HepG2 (cell line): ENCODE measurements around the gene XKR7. TPM values are rescaled to one million over a fixed set of nuclear protein-coding genes. Genes with fewer than 3 reads are reported as not detected.
A peak's percentile ranks its signal among the peaks of the same experiment; 100 is the strongest.

ENCODE experiments used
- ATAC-seq: fragments of 200-7000 bp; cut with Tn5 transposase; 3 replicates; pipeline ENCODE4 v1.9.1; 2020; ENCODE audit warnings: mild to moderate bottlenecking, moderate library complexity
- BruUV-seq: library from RNA; stranded (reverse); fragments of 400-500 nt; replicated peaks from 2 replicates; lab custom pipeline; 2021; lab: Mats Ljungman, UMichigan
- CTCF ChIA-PET: fragments of 300-600 bp; formaldehyde crosslinking; extraction: SDS; loops from one replicate; lab custom pipeline; 2021; ENCODE audit warnings: low total read pairs, inconsistent platforms, low intra/inter-chr PET ratio; lab: Yijun Ruan, JAX
- POLR2A ChIA-PET: fragments of 350-600 bp; sonication (Branson Sonifier 250); formaldehyde crosslinking; loops from one replicate; lab custom pipeline; 2020; ENCODE audit warnings: antibody characterized with exemption, inconsistent platforms; lab: Yijun Ruan, JAX
- DNase-seq: peaks from one replicate; pipeline ENCODE4 v3.0.0-alpha.2; 2015; ENCODE audit warnings: low spot score
- FAIRE-seq: peaks from 3 replicates; lab custom pipeline; 2011; peaks lifted over from hg19 to GRCh38; lab: Jason Lieb, UNC
- H2AFZ ChIP-seq: one replicate; pipeline ENCODE4 v1.6.1; 2011; ENCODE audit warnings: low read length, inconsistent platforms
- H3K27ac ChIP-seq: fragments of 300-600 bp; 3 replicates; pipeline ENCODE4 v1.8.0; 2011; ENCODE audit warnings: mixed run types, mild to moderate bottlenecking, mixed read lengths, low read length, inconsistent platforms; ENCODE audit not compliant: insufficient read depth; ENCODE audit errors: extremely low read length
- H3K27me3 ChIP-seq, 2 experiments: fragments of 200-600 bp in 1 of 2; 2 replicates in 1 of 2; 3 replicates in 1 of 2; pipeline versions ENCODE4 v1.6.0 to v1.8.0; 2011; ENCODE audit warnings: low read length in 2 of 2, mild to moderate bottlenecking in 2 of 2, moderate library complexity in 2 of 2, inconsistent platforms in 1 of 2; ENCODE audit not compliant: insufficient read depth in 2 of 2, control insufficient read depth in 1 of 2
- H3K36me3 ChIP-seq, 2 experiments: fragments of 200-600 bp in 1 of 2; replicated peaks in 1 of 2; 2 replicates in 1 of 2; 3 replicates in 1 of 2; pipeline versions ENCODE4 v1.5.1 to v1.8.0; 2011; ENCODE audit warnings: low read length in 2 of 2, inconsistent platforms in 1 of 2; ENCODE audit not compliant: insufficient read depth in 2 of 2, control insufficient read depth in 1 of 2
- H3K4me1 ChIP-seq: 2 replicates; pipeline ENCODE4 v1.5.1; 2012; ENCODE audit warnings: low read length, inconsistent platforms; ENCODE audit not compliant: insufficient read depth
- H3K4me2 ChIP-seq: 2 replicates; pipeline ENCODE4 v1.6.0; 2011; ENCODE audit warnings: low read depth, low read length, inconsistent platforms
- H3K4me3 ChIP-seq, 3 experiments: fragments of 200-600 bp in 1 of 3; sonication (generic), shearing (Covaris generic) in 1 of 3; replicated peaks in 1 of 3; 2 replicates each; pipeline ENCODE4 v1.5.1; 2011 to 2016; ENCODE audit warnings: low read length in 3 of 3, inconsistent platforms in 2 of 3, low read depth in 2 of 3, mild to moderate bottlenecking in 2 of 3, control low read depth in 1 of 3, mixed read lengths in 1 of 3; ENCODE audit not compliant: insufficient read depth in 1 of 3
- H3K79me2 ChIP-seq: one replicate; pipeline ENCODE4 v1.6.1; 2011; ENCODE audit warnings: low read length, inconsistent platforms; ENCODE audit not compliant: insufficient read depth
- H3K9ac ChIP-seq: 2 replicates; pipeline ENCODE4 v1.6.0; 2011; ENCODE audit warnings: mild to moderate bottlenecking, low read depth, low read length, inconsistent platforms; ENCODE audit not compliant: insufficient read depth
- H3K9me3 ChIP-seq: 2 replicates; pipeline ENCODE4 v1.5.1; 2012; ENCODE audit warnings: mild to moderate bottlenecking, low read length
- H4K20me1 ChIP-seq: 2 replicates; pipeline ENCODE4 v1.6.0; 2011; ENCODE audit warnings: inconsistent platforms, mild to moderate bottlenecking, low read length, moderate library complexity; ENCODE audit not compliant: insufficient read depth
- CEBPG ChIP-seq: IDR thresholded peaks from 2 replicates; pipeline ENCODE4 v1.6.1; 2016
- CREB1 ChIP-seq, 2 experiments: fragments of 450-650 bp in 1 of 2; IDR thresholded peaks; 2 replicates each; pipeline ENCODE4 v1.6.1; 2016 to 2017; ENCODE audit warnings: control low read depth in 1 of 2, mild to moderate bottlenecking in 1 of 2, missing compliant biosample characterization in 1 of 2, missing genetic modification characterization in 1 of 2
- CREBL2 ChIP-seq: sonication (generic); formaldehyde crosslinking; IDR thresholded peaks from 2 replicates; pipeline ENCODE4 v1.8.1; 2023; ENCODE audit warnings: missing genetic modification reagents, mild to moderate bottlenecking, borderline replicate concordance
- NR2C2 ChIP-seq: sonication (generic); formaldehyde crosslinking; IDR thresholded peaks from 2 replicates; pipeline ENCODE4 v1.4.0; 2020; ENCODE audit warnings: missing genetic modification reagents, mild to moderate bottlenecking, moderate library complexity, borderline replicate concordance
- RBM22 ChIP-seq: fragments of 200-400 bp; formaldehyde crosslinking; optimal IDR thresholded peaks from 2 replicates; pipeline ENCODE3; 2017; ENCODE audit warnings: mild to moderate bottlenecking, low read length, moderate library complexity
- ZBTB1 ChIP-seq: sonication (generic); formaldehyde crosslinking; IDR thresholded peaks from 2 replicates; pipeline ENCODE4 v1.4.0; 2020; ENCODE audit warnings: missing genetic modification reagents, borderline replicate concordance
- ZMYM3 ChIP-seq: sonication (generic); formaldehyde crosslinking; IDR thresholded peaks from 2 replicates; pipeline ENCODE4 v1.5.1; 2020; ENCODE audit warnings: mild to moderate bottlenecking, missing genetic modification reagents
- ZNF224 ChIP-seq: sonication (generic); formaldehyde crosslinking; IDR thresholded peaks from 2 replicates; pipeline ENCODE4 v1.5.0; 2020; ENCODE audit warnings: mild to moderate bottlenecking, missing genetic modification reagents
- ZNF251 ChIP-seq: sonication (generic); formaldehyde crosslinking; IDR thresholded peaks from 2 replicates; pipeline ENCODE4 v1.9.0; 2021; ENCODE audit warnings: mild to moderate bottlenecking, missing genetic modification reagents
- ZNF343 ChIP-seq: sonication (generic); formaldehyde crosslinking; IDR thresholded peaks from 2 replicates; pipeline ENCODE4 v1.4.0; 2020; ENCODE audit warnings: mild to moderate bottlenecking, missing genetic modification reagents
- ZNF441 ChIP-seq: sonication (generic); formaldehyde crosslinking; IDR thresholded peaks from 2 replicates; pipeline ENCODE4 v1.7.0; 2021; ENCODE audit warnings: missing genetic modification reagents, borderline replicate concordance
- WGBS: methylation state at CpG from one replicate; pipeline ENCODE4 v1.1.6; 2017; ENCODE audit warnings: low lambda C conversion rate; 5-methylcytosine and 5-hydroxymethylcytosine counted together
- in situ Hi-C: cut with HindIII; loops from 2 replicates; pipeline ENCODE4 v1.10.0; 2017; ENCODE audit warnings: low pct_unique_long_range_greater_than_20kb; ENCODE audit not compliant: extremely low pct_ligation_motif_present
- intact Hi-C: fragments of 100-400 bp; cut with micrococcal nuclease; formaldehyde crosslinking; loops from one replicate; pipeline ENCODE4 v1.10.0; 2022; ENCODE audit not compliant: unreplicated experiment
- polyA plus RNA-seq, 8 experiments: library from polyadenylated mRNA; depleted of rRNA in 3 of 8; stranded (reverse) in 7 of 8; unstranded in 1 of 8; fragments of >200 nt; fragmentation: Illumina TruSeq in 4 of 8; extraction: Trizol in 4 of 8; gene quantifications; 2 replicates each; pipeline versions ENCODE4 v1.2.1 to v1.2.3, GENCODE V29; 2011 to 2016; ENCODE audit warnings: low read depth in 4 of 8, missing spikeins in 1 of 8, mixed read lengths in 1 of 8; ENCODE audit not compliant: insufficient read depth in 1 of 8
- total RNA-seq, 5 experiments: library from RNA; depleted of rRNA; stranded (reverse); fragments of >200 nt; fragmentation: Illumina TruSeq; extraction: Trizol; gene quantifications; 2 replicates each; pipeline ENCODE4 v1.2.3, GENCODE V29; 2016; ENCODE audit warnings: low read depth in 1 of 5
- TF ChIP-seq, protein P1 (sequence below): sonication (generic); formaldehyde crosslinking; IDR thresholded peaks from 2 replicates; pipeline ENCODE4 v1.9.0; 2021; ENCODE audit warnings: missing genetic modification reagents, mild to moderate bottlenecking, borderline replicate concordance
- TF ChIP-seq, protein P2 (sequence below): sonication (generic); formaldehyde crosslinking; IDR thresholded peaks from 2 replicates; pipeline ENCODE4 v1.5.0; 2020; ENCODE audit warnings: missing genetic modification reagents, mild to moderate bottlenecking, borderline replicate concordance

Gene XKR7
- total and polyA plus RNA-seq, 2 of the 13 experiments (the other 11 are each of a cell fraction or from before 2014, with no cell fraction given) = not detected

GRCh38 chr20:31949877-31950646, 17.9 kb upstream of the XKR7 start:
- peak overlapping the region; percentile 99 for H3K4me2 ChIP-seq
- no TSS peak for BruUV-seq
- peak overlapping the region; percentile 96 to 98 (median 98); a peak in 5 of 6 replicates for H3K4me3 ChIP-seq
- CTCF ChIA-PET = interaction anchor here (0.7 kb wide), 1 partner anchor 82 kb away, joined by 3 read pairs; no protein-coding TSS in a partner anchor
- FAIRE-seq (peak; percentile 15), ATAC-seq (no peak), DNase-seq (no peak)
- H4K20me1 ChIP-seq = peaks cover 13% of the 10 kb centered on the region; the same call in 1 of the 2 replicates
- intact Hi-C loops = loop anchor here (5.0 to 10.0 kb wide), 2 partner anchors 82 to 125 kb away; no protein-coding TSS in a partner anchor
- H3K4me1 ChIP-seq = peaks cover 15% of the 10 kb centered on the region
- no peak overlapping the region for H3K27ac ChIP-seq
- TF ChIP-seq ZNF343 (CRISPR knock-in tag) (no peak), CREBL2 (CRISPR knock-in tag) (peak; percentile 60; the same call in 1 of the 2 replicates), RBM22 (peak; percentile 40)
- no peaks in the 10 kb centered on the region; a peak in 1 of 5 replicates for H3K27me3 ChIP-seq
- POLR2A ChIA-PET = no interaction called here
- peaks cover 44 to 48% of the 10 kb centered on the region in 2 experiments for H3K36me3 ChIP-seq
- no peak overlapping the region for H2AFZ ChIP-seq
- H3K9me3 ChIP-seq = no peaks in the 10 kb centered on the region
- peaks cover 29% of the 10 kb centered on the region for H3K79me2 ChIP-seq
- 91% methylated on average over 9 of the region's 9 CpGs for WGBS
- in situ Hi-C loops = loop anchor here (5.0 kb wide), 1 partner anchor 93 kb away; no protein-coding TSS in a partner anchor
- H3K9ac ChIP-seq = peak overlapping the region; percentile 98; the same call in 1 of the 2 replicates

GRCh38 chr20:31951203-31951529, 16.8 kb upstream of the XKR7 start:
- Histone ChIP-seq H3K4me1 (peaks cover 15% of the 10 kb centered on the region), H3K79me2 (peaks cover 29% of the 10 kb centered on the region), H3K4me2 (peak overlapping the region; percentile 99), H3K27me3 (no peaks in the 10 kb centered on the region; a peak in 1 of 5 replicates), H3K9ac (peak overlapping the region; percentile 98), H3K9me3 (no peaks in the 10 kb centered on the region), H3K4me3 (peak overlapping the region; percentile 96 to 98 (median 98)), H2AFZ (no peak overlapping the region), H4K20me1 (peaks cover 13% of the 10 kb centered on the region; the same call in 1 of the 2 replicates), H3K27ac (peak overlapping the region; percentile 73), H3K36me3 (peaks cover 33 to 37% of the 10 kb centered on the region in 2 experiments)
- ChIA-PET POLR2A (interaction anchor here (0.6 to 1.8 kb wide), 12 partner anchors 8 to 128 kb away, joined by 3 to 11 read pairs (median 4); no protein-coding TSS in a partner anchor), CTCF (interaction anchor here (0.9 to 2.3 kb wide), 3 partner anchors 98 to 128 kb away, joined by 4 to 47 read pairs (median 10); no protein-coding TSS in a partner anchor)
- WGBS = 1% methylated on average over 6 of the region's 6 CpGs
- no TSS peak for BruUV-seq
- ATAC-seq = peak; percentile 4; the same call in 1 of the 3 replicates
- in situ Hi-C loops = loop anchor here (5.0 kb wide), 1 partner anchor 94 kb away; no protein-coding TSS in a partner anchor
- intact Hi-C loops = loop anchor here (5.0 to 10.0 kb wide), 2 partner anchors 81 to 126 kb away; no protein-coding TSS in a partner anchor
- no peak for FAIRE-seq
- DNase-seq = no peak
- TF ChIP-seq ZMYM3 (no peak), ZNF251 (CRISPR knock-in tag) (no peak), CREB1 (IDR thresholded peaks at IDR 0.05) (peak; percentile 59), CREB1 (CRISPR knock-in tag; IDR thresholded peaks at IDR 0.05) (no peak), CEBPG (CRISPR knock-in tag) (no peak), ZNF224 (CRISPR knock-in tag) (0 out of 2 replicates have a peak, but pooled peaks have one; percentile 10), ZNF441 (CRISPR knock-in tag) (0 out of 2 replicates have a peak, but pooled peaks have one; percentile 2), ZBTB1 (CRISPR knock-in tag) (no peak), NR2C2 (no peak)
- TF ChIP-seq, protein P1, sequence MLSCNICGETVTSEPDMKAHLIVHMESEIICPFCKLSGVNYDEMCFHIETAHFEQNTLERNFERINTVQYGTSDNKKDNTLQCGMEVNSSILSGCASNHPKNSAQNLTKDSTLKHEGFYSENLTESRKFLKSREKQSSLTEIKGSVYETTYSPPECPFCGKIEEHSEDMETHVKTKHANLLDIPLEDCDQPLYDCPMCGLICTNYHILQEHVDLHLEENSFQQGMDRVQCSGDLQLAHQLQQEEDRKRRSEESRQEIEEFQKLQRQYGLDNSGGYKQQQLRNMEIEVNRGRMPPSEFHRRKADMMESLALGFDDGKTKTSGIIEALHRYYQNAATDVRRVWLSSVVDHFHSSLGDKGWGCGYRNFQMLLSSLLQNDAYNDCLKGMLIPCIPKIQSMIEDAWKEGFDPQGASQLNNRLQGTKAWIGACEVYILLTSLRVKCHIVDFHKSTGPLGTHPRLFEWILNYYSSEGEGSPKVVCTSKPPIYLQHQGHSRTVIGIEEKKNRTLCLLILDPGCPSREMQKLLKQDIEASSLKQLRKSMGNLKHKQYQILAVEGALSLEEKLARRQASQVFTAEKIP (CRISPR knock-in tag) = no peak
- TF ChIP-seq, protein P2, sequence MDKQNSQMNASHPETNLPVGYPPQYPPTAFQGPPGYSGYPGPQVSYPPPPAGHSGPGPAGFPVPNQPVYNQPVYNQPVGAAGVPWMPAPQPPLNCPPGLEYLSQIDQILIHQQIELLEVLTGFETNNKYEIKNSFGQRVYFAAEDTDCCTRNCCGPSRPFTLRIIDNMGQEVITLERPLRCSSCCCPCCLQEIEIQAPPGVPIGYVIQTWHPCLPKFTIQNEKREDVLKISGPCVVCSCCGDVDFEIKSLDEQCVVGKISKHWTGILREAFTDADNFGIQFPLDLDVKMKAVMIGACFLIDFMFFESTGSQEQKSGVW = 0 out of 2 replicates have a peak, but pooled peaks have one; percentile 27
